ENCODE data around the gene PRR35. TPM values are rescaled to one million over a fixed set of nuclear protein-coding genes. Genes with fewer than 3 reads are reported as not detected.

Gene PRR35
- total RNA-seq, 2 experiments from 2014 or later: not detected

GRCh38 chr16:586047-586644 lies 26.0 kb downstream of the PRR35 start:
- Mint-ChIP-seq H3K36me3 (ENCODE audit: low read depth) (peaks cover 13% of the 10 kb centered on the region), H3K4me3 (no peak overlapping the region), H3K4me1 (ENCODE audit: low read depth) (peaks cover 10% of the 10 kb centered on the region), H3K27me3 (no peaks in the 10 kb centered on the region), H3K9me3 (no peaks in the 10 kb centered on the region), H3K27ac (no peak overlapping the region)
- ATAC-seq (no peak), DNase-seq (no peak)
- ChIA-PET POLR2A (interaction anchor here (1.3 to 1.4 kb wide), 2 partner anchors 15 to 23 kb away, joined by 3 to 4 read pairs; no protein-coding TSS in a partner anchor), CTCF (no interaction called here)
- no peak for TF ChIP-seq CTCF (IDR thresholded peaks at IDR 0.05)
- intact Hi-C loops (cut with micrococcal nuclease): loop anchor here (10.0 kb wide), 1 partner anchor 79 kb away; the partner anchor contains the start of gene RHOT2

- POLR2A ChIA-PET: interaction anchor here (1.1 to 1.9 kb wide), 6 partner anchors 12 to 109 kb away, joined by 3 to 8 read pairs (median 4); partner anchors contain the start of gene METTL26
- no peaks in the 10 kb centered on the region for H3K9me3 Mint-ChIP-seq
Observed at GRCh38 chr16:586645-587590, 26.7 kb downstream of the PRR35 start.

GRCh38 chr16:588639-588888 lies 28.4 kb downstream of the PRR35 start:
- DNase-seq: peak; percentile 79
- peak; percentile 14 for ATAC-seq
- peaks cover 21% of the 10 kb centered on the region for H3K4me1 Mint-ChIP-seq (ENCODE audit: low read depth)
- POLR2A ChIA-PET: interaction anchor here (0.7 to 1.9 kb wide), 13 partner anchors 9 to 108 kb away, joined by 3 to 8 read pairs (median 4); partner anchors contain the start of genes METTL26, PIGQ and RHOT2
- H3K9me3 Mint-ChIP-seq: no peaks in the 10 kb centered on the region
- TF ChIP-seq CTCF (IDR thresholded peaks at IDR 0.05): no peak
- peak overlapping the region; percentile 98 for H3K27ac Mint-ChIP-seq
- H3K4me3 Mint-ChIP-seq: peak overlapping the region; percentile 83
- intact Hi-C loops (cut with micrococcal nuclease): loop anchor here (10.0 kb wide), 1 partner anchor 76 kb away; the partner anchor contains the start of gene RHOT2
- CTCF ChIA-PET: interaction anchor here (1.4 to 1.8 kb wide), 2 partner anchors 12 to 17 kb away, joined by 3 to 5 read pairs; no protein-coding TSS in a partner anchor
- no peaks in the 10 kb centered on the region for H3K27me3 Mint-ChIP-seq
- H3K36me3 Mint-ChIP-seq (ENCODE audit: low read depth): peaks cover 13% of the 10 kb centered on the region

More at GRCh38 chr16:586645-587590, 26.7 kb downstream of the PRR35 start:
- no peak for TF ChIP-seq CTCF (IDR thresholded peaks at IDR 0.05)
- peak overlapping the region; percentile 98 for H3K27ac Mint-ChIP-seq
- peak overlapping the region; percentile 83 for H3K4me3 Mint-ChIP-seq
- H3K4me1 Mint-ChIP-seq (ENCODE audit: low read depth): peaks cover 12% of the 10 kb centered on the region
- no peak for DNase-seq
- no peaks in the 10 kb centered on the region for H3K27me3 Mint-ChIP-seq
- H3K36me3 Mint-ChIP-seq (ENCODE audit: low read depth): peaks cover 13% of the 10 kb centered on the region
- CTCF ChIA-PET: no interaction called here
- intact Hi-C loops (cut with micrococcal nuclease): loop anchor here (10.0 kb wide), 1 partner anchor 78 kb away; the partner anchor contains the start of gene RHOT2
- no peak for ATAC-seq

GRCh38 chr16:588889-589657 lies 28.9 kb downstream of the PRR35 start:
- intact Hi-C loops (cut with micrococcal nuclease): loop anchor here (10.0 kb wide), 1 partner anchor 76 kb away; the partner anchor contains the start of gene RHOT2
- H3K36me3 Mint-ChIP-seq (ENCODE audit: low read depth): peaks cover 13% of the 10 kb centered on the region
- H3K9me3 Mint-ChIP-seq: no peaks in the 10 kb centered on the region
- ATAC-seq: peak; percentile 79
- peak; percentile 98 for DNase-seq
- no peak for TF ChIP-seq CTCF (IDR thresholded peaks at IDR 0.05)
- ChIA-PET CTCF (interaction anchor here (1.4 to 1.8 kb wide), 2 partner anchors 12 to 17 kb away, joined by 3 to 5 read pairs; no protein-coding TSS in a partner anchor), POLR2A (interaction anchor here (0.6 to 1.9 kb wide), 13 partner anchors 10 to 164 kb away, joined by 3 to 8 read pairs (median 4); partner anchors contain the start of genes METTL26, PIGQ, RAB11FIP3 and RHOT2)
- peaks cover 22% of the 10 kb centered on the region for H3K4me1 Mint-ChIP-seq (ENCODE audit: low read depth)
- peak overlapping the region; percentile 98 for H3K27ac Mint-ChIP-seq
- H3K27me3 Mint-ChIP-seq: no peaks in the 10 kb centered on the region
- H3K4me3 Mint-ChIP-seq: peak overlapping the region; percentile 83

Data from activated CD8-positive, alpha-beta T cell treated with anti-CD3 and anti-CD28 coated beads for 36 hours (primary cell).